Nephron (organoid): ENCODE measurements around the gene DDX3X.

Experiments used
- H3K27ac Mint-ChIP-seq, 3 experiments: 2 replicates each; pipeline ENCODE4 v1.8.0; 2020; ENCODE audit warnings: mixed read lengths in 3 of 3, mild to moderate bottlenecking in 2 of 3, moderate library complexity in 1 of 3
- H3K27me3 Mint-ChIP-seq: 2 replicates; pipeline ENCODE4 v1.8.0; 2021; ENCODE audit warnings: low read depth, mild to moderate bottlenecking, moderate library complexity, mixed read lengths
- H3K36me3 Mint-ChIP-seq: 2 replicates; pipeline ENCODE4 v1.8.0; 2020; ENCODE audit warnings: low read depth, mixed read lengths
- H3K4me1 Mint-ChIP-seq: 2 replicates; pipeline ENCODE4 v1.8.0; 2020; ENCODE audit warnings: mixed read lengths
- H3K4me3 Mint-ChIP-seq, 3 experiments: 2 replicates each; pipeline ENCODE4 v1.8.0; 2020; ENCODE audit warnings: mild to moderate bottlenecking in 3 of 3, mixed read lengths in 3 of 3, moderate library complexity in 2 of 3
- H3K9me3 Mint-ChIP-seq: 2 replicates; pipeline ENCODE4 v1.8.0; 2020; ENCODE audit warnings: mixed read lengths
- CTCF ChIP-seq, 3 experiments: fragments of 200-600 bp; sonication (generic); IDR thresholded peaks; one replicate each; pipeline ENCODE4 v1.5.0; 2021; ENCODE audit warnings: antibody characterized with exemption in 3 of 3; ENCODE audit not compliant: unreplicated experiment in 3 of 3

DDX3X gene

GRCh38 chrX:41344053-41344452 is 10.1 kb downstream of the DDX3X start:
- H3K27me3 Mint-ChIP-seq = no peaks in the 10 kb centered on the region
- no peaks in the 10 kb centered on the region for H3K9me3 Mint-ChIP-seq
- H3K27ac Mint-ChIP-seq = no peak overlapping the region
- peaks cover 7% of the 10 kb centered on the region for H3K4me1 Mint-ChIP-seq
- TF ChIP-seq CTCF (IDR thresholded peaks at IDR 0.05; ENCODE audit: unreplicated experiment in 3 of 3) = no peak
- peaks cover 74% of the 10 kb centered on the region for H3K36me3 Mint-ChIP-seq
- H3K4me3 Mint-ChIP-seq = no peak overlapping the region

GRCh38 chrX:41347186-41347585 is 13.2 kb downstream of the DDX3X start:
- peaks cover 68% of the 10 kb centered on the region for H3K36me3 Mint-ChIP-seq
- no peaks in the 10 kb centered on the region for H3K9me3 Mint-ChIP-seq
- no peaks in the 10 kb centered on the region for H3K27me3 Mint-ChIP-seq
- H3K4me1 Mint-ChIP-seq = no peaks in the 10 kb centered on the region
- TF ChIP-seq CTCF (IDR thresholded peaks at IDR 0.05; ENCODE audit: unreplicated experiment in 3 of 3) = no peak
- H3K4me3 Mint-ChIP-seq = no peak overlapping the region
- peak overlapping the region in 1 of 3 experiments; percentile 1 for H3K27ac Mint-ChIP-seq

GRCh38 chrX:41348551-41348950 is 14.6 kb downstream of the DDX3X start:
- no peak overlapping the region for H3K27ac Mint-ChIP-seq
- H3K9me3 Mint-ChIP-seq = no peaks in the 10 kb centered on the region
- no peaks in the 10 kb centered on the region for H3K4me1 Mint-ChIP-seq
- H3K4me3 Mint-ChIP-seq = no peak overlapping the region
- peaks cover 61% of the 10 kb centered on the region for H3K36me3 Mint-ChIP-seq
- no peak for TF ChIP-seq CTCF (IDR thresholded peaks at IDR 0.05; ENCODE audit: unreplicated experiment in 3 of 3)
- no peaks in the 10 kb centered on the region for H3K27me3 Mint-ChIP-seq

GRCh38 chrX:41350150-41350975 is 16.4 kb downstream of the DDX3X start:
- Mint-ChIP-seq H3K27ac (peak overlapping the region in 1 of 3 experiments; percentile 6), H3K4me3 (no peak overlapping the region), H3K9me3 (no peaks in the 10 kb centered on the region), H3K36me3 (peaks cover 43% of the 10 kb centered on the region), H3K27me3 (no peaks in the 10 kb centered on the region), H3K4me1 (no peaks in the 10 kb centered on the region)
- no peak for TF ChIP-seq CTCF (IDR thresholded peaks at IDR 0.05; ENCODE audit: unreplicated experiment in 3 of 3)

- Mint-ChIP-seq H3K4me3 (no peak overlapping the region), H3K27me3 (no peaks in the 10 kb centered on the region), H3K4me1 (no peaks in the 10 kb centered on the region), H3K27ac (peak overlapping the region in 1 of 3 experiments; percentile 40), H3K36me3 (peaks cover 39% of the 10 kb centered on the region), H3K9me3 (no peaks in the 10 kb centered on the region)
- TF ChIP-seq CTCF (IDR thresholded peaks at IDR 0.05; ENCODE audit: unreplicated experiment in 3 of 3) = no peak
Observed at GRCh38 chrX:41350976-41351569, 17.1 kb downstream of the DDX3X start.
